H1 (cell line): ENCODE measurements around the gene ZNF83. TPM values are rescaled to one million over a fixed set of nuclear protein-coding genes. Genes with fewer than 3 reads are reported as not detected.
"Not testable (repeated sequence)": the region's sequence is repeated elsewhere in the genome, so short reads cannot be mapped to it uniquely, and the experiment has no call there.

ENCODE experiments used
- CTCF ChIA-PET: fragments of 300-600 bp; sonication (Branson Sonifier 250); formaldehyde crosslinking; loops from one replicate; lab custom pipeline; 2021; ENCODE audit not compliant: partially characterized antibody; lab: Charles Lee
- POLR2A ChIA-PET: fragments of 300-600 bp; sonication (Branson Sonifier 250); formaldehyde crosslinking; loops from one replicate; lab custom pipeline; 2021; ENCODE audit warnings: inconsistent platforms; ENCODE audit not compliant: partially characterized antibody; lab: Charles Lee
- DNase-seq, 2 experiments: peaks; one replicate each; pipeline versions ENCODE4 v3.0.0 to v3.0.0-alpha.2; 2010 to 2022; ENCODE audit warnings: low spot score in 2 of 2, low read depth in 1 of 2, mixed read lengths in 1 of 2
- FAIRE-seq: peaks from 2 replicates; lab custom pipeline; 2011; peaks lifted over from hg19 to GRCh38; lab: Jason Lieb, UNC
- H2AFZ ChIP-seq: 2 replicates; pipeline ENCODE4 v1.8.1; 2012; ENCODE audit warnings: low read length, inconsistent platforms
- H2AK5ac ChIP-seq: 2 replicates; pipeline ENCODE4 v1.6.1; 2013; ENCODE audit warnings: low read depth, low read length
- H2BK120ac ChIP-seq: replicated peaks from 2 replicates; pipeline ENCODE3; 2013; ENCODE audit warnings: low read depth, low read length, inconsistent platforms
- H2BK12ac ChIP-seq: 2 replicates; pipeline ENCODE4 v1.6.1; 2013; ENCODE audit warnings: low read depth, low read length
- H2BK15ac ChIP-seq: 2 replicates; pipeline ENCODE4 v1.6.1; 2013; ENCODE audit warnings: low read length
- H2BK20ac ChIP-seq: 2 replicates; pipeline ENCODE4 v1.6.1; 2013; ENCODE audit warnings: low read length
- H2BK5ac ChIP-seq: 2 replicates; pipeline ENCODE4 v1.6.1; 2013; ENCODE audit warnings: low read depth, low read length
- H3K14ac ChIP-seq: 2 replicates; pipeline ENCODE4 v1.6.1; 2013; ENCODE audit warnings: inconsistent platforms; ENCODE audit not compliant: insufficient read length
- H3K18ac ChIP-seq: 2 replicates; pipeline ENCODE4 v1.6.1; 2013; ENCODE audit warnings: low read length; ENCODE audit errors: extremely low read depth
- H3K23ac ChIP-seq: 2 replicates; pipeline ENCODE4 v1.6.1; 2013; ENCODE audit warnings: inconsistent platforms; ENCODE audit not compliant: insufficient read length
- H3K23me2 ChIP-seq: 2 replicates; pipeline ENCODE4 v1.6.1; 2013; ENCODE audit warnings: low read depth, low read length
- H3K27ac ChIP-seq: 2 replicates; pipeline ENCODE4 v1.6.1; 2011; ENCODE audit warnings: low read depth, low read length, inconsistent platforms
- H3K27me3 ChIP-seq, 4 experiments: replicated peaks in 1 of 4; 1 replicate in 1 of 4; 2 replicates in 3 of 4; pipeline versions ENCODE4 v1.6.1 to v1.8.1; 2011 to 2013; ENCODE audit warnings: low read length in 3 of 4, mild to moderate bottlenecking in 3 of 4, inconsistent platforms in 2 of 4, mixed read lengths in 2 of 4, moderate library complexity in 1 of 4; ENCODE audit not compliant: control insufficient read depth in 3 of 4, insufficient read depth in 3 of 4; ENCODE audit errors: extremely low read depth in 1 of 4
- H3K36me3 ChIP-seq, 4 experiments: 2 replicates each; pipeline versions ENCODE4 v1.6.1 to v1.8.1; 2011 to 2013; ENCODE audit warnings: mild to moderate bottlenecking in 4 of 4, low read length in 3 of 4, moderate library complexity in 2 of 4, control low read depth in 1 of 4, inconsistent platforms in 1 of 4; ENCODE audit not compliant: insufficient read depth in 4 of 4, control insufficient read depth in 2 of 4
- H3K4ac ChIP-seq: replicated peaks from 2 replicates; pipeline ENCODE3; 2013; ENCODE audit warnings: low read length, low read depth, mixed read lengths, inconsistent platforms; ENCODE audit not compliant: insufficient read length
- H3K4me1 ChIP-seq, 4 experiments: replicated peaks in 1 of 4; 1 replicate in 1 of 4; 2 replicates in 3 of 4; pipeline versions ENCODE4 v1.6.1 to v1.8.1; 2011 to 2013; ENCODE audit warnings: low read length in 3 of 4, inconsistent platforms in 2 of 4, mixed read lengths in 1 of 4; ENCODE audit not compliant: insufficient read depth in 4 of 4, control insufficient read depth in 3 of 4
- H3K4me2 ChIP-seq, 2 experiments: 2 replicates each; pipeline versions ENCODE4 v1.6.1 to v1.8.1; 2011 to 2013; ENCODE audit warnings: low read depth in 2 of 2, low read length in 2 of 2, control low read depth in 1 of 2, inconsistent platforms in 1 of 2, mild to moderate bottlenecking in 1 of 2; ENCODE audit not compliant: insufficient read depth in 1 of 2
- H3K4me3 ChIP-seq, 4 experiments: fragments of 200-600, 300-600 bp in 1 of 4; sonication (generic), shearing (Covaris generic), sonication (Bioruptor Twin) in 1 of 4; 2 replicates each; pipeline versions ENCODE4 v1.5.1 to v1.8.1; 2011 to 2016; ENCODE audit warnings: low read length in 4 of 4, low read depth in 3 of 4, control low read depth in 2 of 4, inconsistent platforms in 2 of 4, mild to moderate bottlenecking in 2 of 4, mixed read lengths in 1 of 4, moderate library complexity in 1 of 4; ENCODE audit not compliant: insufficient read depth in 2 of 4; ENCODE audit errors: extremely low read depth in 1 of 4
- H3K56ac ChIP-seq: replicated peaks from 2 replicates; pipeline ENCODE3; 2013; ENCODE audit warnings: low read depth, mild to moderate bottlenecking, mixed read lengths, low read length, inconsistent platforms; ENCODE audit not compliant: insufficient read length
- H3K79me1 ChIP-seq: 2 replicates; pipeline ENCODE4 v1.6.1; 2013; ENCODE audit warnings: low read depth, low read length, control low read depth
- H3K79me2 ChIP-seq, 2 experiments: 2 replicates each; pipeline versions ENCODE4 v1.6.1 to v1.8.1; 2012 to 2013; ENCODE audit warnings: low read length in 2 of 2, mild to moderate bottlenecking in 2 of 2, inconsistent platforms in 1 of 2; ENCODE audit not compliant: insufficient read depth in 2 of 2, control insufficient read depth in 1 of 2
- H3K9ac ChIP-seq, 4 experiments: replicated peaks in 1 of 4; 1 replicate in 1 of 4; 2 replicates in 3 of 4; pipeline versions ENCODE4 v1.6.1 to v1.8.1; 2011 to 2013; ENCODE audit warnings: low read depth in 3 of 4, low read length in 3 of 4, control low read depth in 2 of 4, mild to moderate bottlenecking in 2 of 4, moderate library complexity in 2 of 4, inconsistent platforms in 1 of 4; ENCODE audit errors: extremely low read depth in 1 of 4
- H3K9me3 ChIP-seq, 2 experiments: 2 replicates each; pipeline versions ENCODE4 v1.6.1 to v1.8.1; 2012 to 2013; ENCODE audit warnings: mild to moderate bottlenecking in 2 of 2, moderate library complexity in 2 of 2, control low read depth in 1 of 2, inconsistent platforms in 1 of 2, low read depth in 1 of 2, low read length in 1 of 2, mixed read lengths in 1 of 2; ENCODE audit not compliant: insufficient read depth in 2 of 2
- H4K20me1 ChIP-seq, 2 experiments: replicated peaks in 1 of 2; 2 replicates each; pipeline versions ENCODE3 to v1.8.1; 2011 to 2013; ENCODE audit warnings: inconsistent platforms in 2 of 2, low read length in 2 of 2, mild to moderate bottlenecking in 1 of 2; ENCODE audit not compliant: insufficient read depth in 2 of 2, control insufficient read depth in 1 of 2
- H4K5ac ChIP-seq: 2 replicates; pipeline ENCODE4 v1.6.1; 2013; ENCODE audit warnings: low read length, low read depth, mixed read lengths, inconsistent platforms; ENCODE audit not compliant: insufficient read length
- H4K8ac ChIP-seq: 2 replicates; pipeline ENCODE4 v1.8.0; 2013; ENCODE audit warnings: mild to moderate bottlenecking, moderate library complexity, low read length, inconsistent platforms; ENCODE audit not compliant: insufficient read depth; ENCODE audit errors: extremely low read depth
- H4K91ac ChIP-seq: replicated peaks from 2 replicates; pipeline ENCODE3; 2013; ENCODE audit warnings: low read length, mixed read lengths, inconsistent platforms; ENCODE audit not compliant: insufficient read length
- JUN ChIP-seq: IDR thresholded peaks from 2 replicates; pipeline ENCODE4 v1.6.1; 2011; ENCODE audit warnings: low read depth, mild to moderate bottlenecking, improper control_type of control experiment, low read length
- SIX5 ChIP-seq: IDR thresholded peaks from 2 replicates; pipeline ENCODE4 v1.6.1; 2011; ENCODE audit warnings: mild to moderate bottlenecking, low read depth, low read length
- SP1 ChIP-seq: IDR thresholded peaks from 2 replicates; pipeline ENCODE4 v1.6.1; 2011; ENCODE audit warnings: low read depth, low read length
- WGBS, 2 experiments: shearing (Covaris generic) in 1 of 2; methylation state at CpG; one replicate each; pipeline versions ENCODE4 v1.1.6 to v1.1.7; 2013 to 2015; ENCODE audit warnings: low lambda C conversion rate in 2 of 2, mixed read lengths in 2 of 2, inconsistent platforms in 1 of 2, low coverage in 1 of 2, missing lambda C conversion rate in 1 of 2; ENCODE audit not compliant: insufficient replicate concordance in 2 of 2, insufficient coverage in 1 of 2, insufficient read length in 1 of 2; ENCODE audit errors: extremely low coverage in 1 of 2, missing lambda C conversion rate in 1 of 2; 5-methylcytosine and 5-hydroxymethylcytosine counted together
- polyA plus RNA-seq, 7 experiments: library from polyadenylated mRNA; depleted of rRNA in 3 of 7; stranded (reverse) in 5 of 7; unstranded in 2 of 7; fragments of >200 nt in 5 of 7; fragments of 200-250 nt in 2 of 7; gene quantifications; 1 replicate in 5 of 7; 2 replicates in 1 of 7; 4 replicates in 1 of 7; pipeline versions ENCODE4 v1.2.1 to v1.2.3, GENCODE V29; 2011 to 2013; ENCODE audit warnings: missing spikeins in 2 of 7, mixed read lengths in 2 of 7
- total RNA-seq: library from RNA; stranded (reverse); fragmentation: NEBNext Ultra II Directional; extraction: Animal tissue kit (Norgen Biotek cat#: 25700); gene quantifications from 2 replicates; pipeline ENCODE4 v1.2.1, GENCODE V29; 2021

ZNF83 gene
- total and polyA plus RNA-seq, 2 of the 8 experiments (the other 6 are each of a cell fraction or from before 2014, with no cell fraction given): 13.2 to 19.4 TPM

DNA sequence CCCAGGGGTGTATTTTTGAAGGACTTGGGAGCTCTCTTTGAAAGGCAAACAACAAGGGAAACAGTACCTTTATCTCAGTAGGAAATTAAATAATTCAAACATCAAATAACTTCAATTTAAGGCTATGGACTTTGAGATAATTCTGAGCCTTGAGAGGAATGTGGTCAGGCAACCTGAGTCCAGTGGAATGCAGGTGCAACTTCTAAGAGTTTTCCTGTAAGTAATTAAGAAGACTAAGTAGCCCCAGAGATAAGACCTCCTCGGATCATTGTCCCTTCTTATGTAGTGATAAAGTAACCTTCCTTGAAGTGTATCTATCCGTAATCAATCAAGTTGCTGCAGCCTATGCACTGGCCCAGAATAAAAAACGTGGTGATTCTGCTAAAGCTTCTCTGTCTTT lies 38.9 kb downstream of the ZNF83 start (continued):
- TF ChIP-seq SIX5 (no peak), SP1 (no peak), JUN (no peak)

DNA sequence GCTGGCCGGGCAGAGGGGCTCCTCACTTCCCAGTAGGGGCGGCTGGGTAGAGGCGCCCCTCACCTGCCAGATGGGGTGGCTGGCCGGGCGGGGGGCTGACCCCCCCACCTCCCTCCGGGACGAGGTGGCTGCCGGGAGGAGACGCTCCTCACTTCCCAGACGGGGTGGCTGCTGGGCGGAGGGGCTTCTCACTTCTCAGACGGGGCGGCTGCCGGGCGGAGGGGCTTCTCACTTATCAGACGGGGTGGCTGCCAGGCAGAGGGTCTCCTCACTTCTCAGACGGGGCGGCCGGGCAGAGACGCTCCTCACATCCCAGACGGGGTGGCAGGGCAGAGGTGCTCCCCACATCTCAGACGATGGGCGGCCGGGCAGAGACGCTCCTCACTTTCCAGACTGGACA lies 44.7 kb downstream of the ZNF83 start:
- H3K23ac ChIP-seq, DNase-seq, H3K4me3 ChIP-seq, H2BK120ac ChIP-seq, H4K5ac ChIP-seq, H3K79me2 ChIP-seq, H3K27ac ChIP-seq, H3K9me3 ChIP-seq, H2AFZ ChIP-seq, H2BK5ac ChIP-seq, H3K27me3 ChIP-seq, H2BK20ac ChIP-seq, H3K79me1 ChIP-seq, H4K91ac ChIP-seq, POLR2A ChIA-PET, H3K23me2 ChIP-seq, H4K8ac ChIP-seq, H3K9ac ChIP-seq, H3K56ac ChIP-seq, H2BK15ac ChIP-seq, H3K18ac ChIP-seq, FAIRE-seq, H2AK5ac ChIP-seq, H4K20me1 ChIP-seq, H3K14ac ChIP-seq, H3K4me2 ChIP-seq, CTCF ChIA-PET, H3K4ac ChIP-seq, H3K4me1 ChIP-seq, H2BK12ac ChIP-seq: not testable (repeated sequence)
- peaks cover 2 to 39% (median 26%) of the 10 kb centered on the region in 4 experiments; a peak in 7 of 8 replicates for H3K36me3 ChIP-seq
- WGBS, 2 experiments: no CpG with 5 or more reads among the region's 25 CpGs
